Stimulated activated CD4-positive, alpha-beta T cell treated with anti-CD3 and anti-CD28 coated beads, Interleukin-15, amount 100 ng/mL, for 1 hour (primary cell): Measurements from ENCODE around the gene MAP2K2.
"Not testable (repeated sequence)": the region's sequence is repeated elsewhere in the genome, so short reads cannot be mapped to it uniquely, and the experiment has no call there.

Experiments
- DNase-seq, 2 donors: peaks; one replicate each; pipeline ENCODE4 v3.0.0-alpha.2; 2020; ENCODE audit warnings: low read depth in 1 of 2, low spot score in 1 of 2

MAP2K2 gene

GRCh38 chr19:4130744-4131438 is 7.0 kb upstream of the MAP2K2 start:
- no peak for DNase-seq

DNA sequence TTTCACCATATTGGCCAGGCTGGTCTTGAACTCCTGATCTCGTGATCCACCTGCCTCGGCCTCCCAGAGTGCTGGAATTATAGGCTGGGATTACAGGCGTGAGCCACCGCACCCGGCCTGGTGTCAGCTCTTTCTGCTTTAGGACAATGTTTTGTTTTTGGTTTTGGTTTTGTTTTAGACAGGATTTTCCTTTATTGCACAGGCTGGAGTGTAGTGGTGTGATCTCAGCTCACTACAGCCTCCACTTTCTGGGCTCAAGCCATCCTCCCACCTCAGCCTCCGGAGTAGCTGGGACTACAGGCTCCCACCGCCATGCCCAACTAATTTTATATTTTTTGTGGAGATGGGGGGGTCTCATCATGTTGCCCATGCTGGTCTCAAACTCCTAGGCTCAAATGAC is 5.1 kb upstream of the MAP2K2 start:
- DNase-seq: not testable (repeated sequence)

GRCh38 chr19:4127322-4127721 is 3.4 kb upstream of the MAP2K2 start:
- DNase-seq: not testable (repeated sequence)

DNA sequence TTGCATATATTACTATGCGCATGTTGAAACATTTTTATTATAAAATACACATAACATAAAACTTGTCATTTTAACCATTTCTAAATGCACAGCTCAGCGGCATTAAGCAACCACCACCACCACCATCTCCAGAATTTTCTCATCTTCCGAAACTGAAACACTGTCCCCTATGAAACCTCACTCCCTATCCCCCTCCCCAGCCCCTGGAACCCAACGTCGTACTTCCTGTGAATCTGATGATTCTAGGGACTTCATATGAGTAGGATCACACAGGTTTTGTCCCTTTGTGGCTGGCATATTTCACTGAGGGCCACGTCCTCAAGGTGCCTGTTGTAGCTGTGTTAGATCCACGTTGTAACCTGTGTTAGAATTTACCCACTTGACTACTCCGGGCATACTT is 716 bp upstream of the MAP2K2 start:
- no peak for DNase-seq

DNA sequence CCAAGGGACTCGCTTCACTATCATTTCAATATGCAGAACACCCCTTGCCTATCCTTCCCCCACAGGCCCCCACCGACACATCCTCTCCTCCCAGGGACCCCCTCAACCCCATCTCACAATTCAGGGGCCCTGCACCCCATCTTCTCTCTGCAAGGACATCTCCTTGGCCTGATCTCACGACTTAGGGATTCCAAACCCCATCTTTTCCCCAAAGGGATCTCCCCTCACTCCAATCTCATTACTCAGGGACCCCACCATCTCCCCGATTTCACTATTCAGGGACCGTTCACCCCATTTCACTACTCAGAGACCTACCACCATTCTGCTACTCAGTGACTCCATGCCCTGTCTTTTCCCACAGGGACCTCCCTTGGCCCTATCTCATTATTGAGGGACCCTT is 1.4 kb downstream of the MAP2K2 start:
- DNase-seq: no peak

DNA sequence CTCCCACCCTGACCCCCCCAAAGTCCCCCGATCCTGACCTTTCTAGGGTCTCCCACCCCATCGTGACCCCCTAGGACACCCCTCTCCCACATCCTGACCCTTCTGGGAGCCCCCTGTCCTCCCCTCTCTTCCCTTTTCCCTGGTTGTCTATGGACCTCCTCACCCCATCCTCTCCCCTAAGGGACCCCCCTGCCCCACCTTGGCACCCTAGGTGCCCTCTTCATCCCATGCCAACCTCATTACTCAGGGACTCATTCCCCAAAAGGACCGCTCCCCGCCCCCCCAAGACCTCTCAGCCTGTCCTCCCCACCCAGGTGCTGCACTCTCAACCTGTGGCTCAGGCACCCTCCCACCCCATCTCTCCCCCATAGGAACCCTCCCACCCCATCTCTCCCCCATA is 2.1 kb downstream of the MAP2K2 start:
- no peak for DNase-seq

GRCh38 chr19:4121273-4121612 is 2.7 kb downstream of the MAP2K2 start:
- DNase-seq: no peak

DNA sequence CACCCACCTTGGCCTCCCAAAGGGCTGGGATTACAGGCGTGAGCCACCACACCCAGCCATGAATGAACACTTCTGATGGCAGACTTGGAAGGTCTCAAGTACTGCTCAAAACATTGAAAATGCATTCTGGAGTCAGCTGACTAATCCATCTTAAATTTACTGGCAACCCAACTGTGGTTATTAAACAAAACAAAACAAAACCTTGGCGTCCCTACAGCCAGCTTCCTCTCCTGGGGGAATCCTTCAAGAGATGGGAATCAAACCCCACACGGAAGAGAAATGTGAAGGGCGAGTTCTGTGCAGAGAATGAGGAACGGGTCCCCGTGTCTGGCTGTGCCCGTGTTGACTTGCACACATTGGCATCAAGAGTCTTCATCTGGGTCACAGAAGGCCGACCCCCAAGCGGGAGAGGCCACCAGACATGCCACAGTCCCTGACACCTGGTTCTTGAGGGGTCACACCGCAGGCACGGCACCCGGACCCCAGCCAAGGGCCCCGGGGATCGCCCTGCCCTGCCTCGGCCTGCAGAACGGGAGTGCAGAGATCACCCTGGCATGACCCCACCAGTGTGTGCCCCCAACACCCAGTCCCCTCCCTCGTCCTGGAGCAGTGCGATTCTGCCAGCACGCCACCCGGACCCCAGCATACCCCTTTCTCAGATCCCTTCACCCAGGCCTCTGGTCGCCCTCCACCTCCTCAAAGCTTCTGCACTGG is 3.2 kb downstream of the MAP2K2 start:
- no peak for DNase-seq

GRCh38 chr19:4119763-4120162 is 4.2 kb downstream of the MAP2K2 start:
- no peak for DNase-seq

- no peak for DNase-seq
Measured at GRCh38 chr19:4115818-4116385, 8.0 kb downstream of the MAP2K2 start.

- DNase-seq: peak; percentile 11 to 19
Measured at GRCh38 chr19:4115050-4115817, 8.7 kb downstream of the MAP2K2 start.

GRCh38 chr19:4114181-4114580 is 9.7 kb downstream of the MAP2K2 start:
- no peak for DNase-seq

DNA sequence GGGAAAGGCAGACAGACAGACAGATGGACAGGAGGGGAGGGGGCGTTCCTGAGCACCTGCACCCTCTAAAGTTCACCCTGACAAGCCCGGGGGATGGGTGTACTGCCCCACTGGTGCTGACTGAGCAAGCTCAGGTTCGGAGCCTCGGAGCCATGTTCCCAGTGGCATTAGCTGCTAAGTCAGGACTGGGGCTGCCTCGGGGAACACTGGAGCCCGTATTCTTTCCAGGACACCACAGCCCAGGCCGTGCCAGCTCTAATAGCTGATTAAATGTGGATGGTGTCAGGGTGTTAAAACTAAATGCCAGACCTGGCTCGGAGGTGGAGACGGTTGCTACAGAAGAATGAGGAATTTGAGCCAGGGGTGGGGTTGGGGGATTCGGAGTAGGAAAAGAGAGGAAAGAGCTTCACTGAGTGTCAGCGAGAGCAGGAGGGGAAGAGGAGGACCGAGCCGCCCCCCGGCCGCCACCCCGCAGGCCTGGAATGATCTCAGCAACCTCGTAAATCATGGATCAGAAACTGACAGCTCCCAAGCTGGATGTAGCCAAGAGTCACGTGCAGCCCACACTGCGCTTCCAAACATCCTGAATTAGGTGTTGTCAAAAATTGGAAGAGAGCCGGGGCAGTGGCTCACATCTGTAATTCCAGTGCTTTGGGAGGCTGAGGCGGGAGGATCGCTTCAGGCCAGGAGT is 10.4 kb downstream of the MAP2K2 start:
- DNase-seq: no peak

DNA sequence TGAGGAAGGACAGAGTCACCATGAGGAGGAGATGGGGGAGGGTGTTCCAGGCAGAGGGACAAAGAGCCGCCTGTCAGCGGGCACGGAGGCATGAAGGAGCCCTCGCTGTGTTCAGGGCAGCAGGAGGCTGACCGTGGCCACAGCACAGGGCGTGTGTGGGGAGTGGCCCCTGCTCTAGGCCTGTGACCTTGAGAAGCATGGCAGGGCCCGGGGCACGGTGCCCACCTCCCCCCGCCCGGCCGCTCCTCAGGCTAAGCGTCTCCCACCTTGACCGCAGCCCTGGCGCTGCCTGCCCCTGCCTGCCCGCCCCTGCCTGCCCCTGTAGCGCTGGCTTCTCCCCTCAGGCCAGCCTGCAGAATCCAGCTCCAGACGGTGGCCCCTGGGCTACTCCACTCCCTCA is 11.6 kb downstream of the MAP2K2 start:
- DNase-seq: no peak

- DNase-seq: no peak
Measured at GRCh38 chr19:4109626-4109945, 14.3 kb downstream of the MAP2K2 start.

- DNase-seq: peak in 1 of 2 donors; percentile 42
Measured at GRCh38 chr19:4108767-4109625, 14.9 kb downstream of the MAP2K2 start.

- DNase-seq: no peak
Measured at GRCh38 chr19:4103080-4103433, 20.9 kb downstream of the MAP2K2 start.

GRCh38 chr19:4102339-4103079 is 21.4 kb downstream of the MAP2K2 start:
- no peak for DNase-seq

DNA sequence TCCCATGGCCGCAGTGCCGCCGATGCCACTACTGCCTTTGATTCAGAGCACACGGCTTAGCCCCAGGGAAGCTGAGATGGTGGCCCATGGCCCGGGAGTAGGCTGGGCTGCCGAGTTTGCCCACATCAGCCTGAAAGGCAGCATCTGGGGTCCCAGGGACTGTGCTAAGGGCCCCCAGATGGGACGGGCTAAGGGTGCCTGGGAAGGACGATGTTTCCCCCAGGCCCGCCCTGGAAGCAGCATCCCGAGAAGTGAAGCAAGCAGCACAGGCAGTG is 22.5 kb downstream of the MAP2K2 start:
- no peak for DNase-seq
